Fibroblast of the aortic adventitia (primary cell): ENCODE measurements around the gene ZMIZ1. TPM values are rescaled to one million over a fixed set of nuclear protein-coding genes. Genes with fewer than 3 reads are reported as not detected.

Experiments
- DNase-seq: peaks from one replicate; pipeline ENCODE4 v3.0.0-alpha.2; 2010; ENCODE audit warnings: low read depth
- H3K4me3 ChIP-seq: 2 replicates; pipeline ENCODE4 v1.5.1; 2011; ENCODE audit warnings: low read depth, mild to moderate bottlenecking, control low read depth, low read length, moderate library complexity
- total RNA-seq: library from RNA; depleted of rRNA; stranded (reverse); fragments of >200 nt; gene quantifications from 2 replicates; pipeline ENCODE4 v1.2.3, GENCODE V29; 2012; ENCODE audit warnings: low replicate concordance
- TF ChIP-seq, protein P1 (sequence below): IDR thresholded peaks from 2 replicates; pipeline ENCODE4 v1.5.1; 2011; ENCODE audit warnings: mild to moderate bottlenecking, low read length, control low read depth, inconsistent platforms; ENCODE audit not compliant: insufficient read depth

ZMIZ1 gene
- total RNA-seq, 1 donor = 28.1 TPM

DNA sequence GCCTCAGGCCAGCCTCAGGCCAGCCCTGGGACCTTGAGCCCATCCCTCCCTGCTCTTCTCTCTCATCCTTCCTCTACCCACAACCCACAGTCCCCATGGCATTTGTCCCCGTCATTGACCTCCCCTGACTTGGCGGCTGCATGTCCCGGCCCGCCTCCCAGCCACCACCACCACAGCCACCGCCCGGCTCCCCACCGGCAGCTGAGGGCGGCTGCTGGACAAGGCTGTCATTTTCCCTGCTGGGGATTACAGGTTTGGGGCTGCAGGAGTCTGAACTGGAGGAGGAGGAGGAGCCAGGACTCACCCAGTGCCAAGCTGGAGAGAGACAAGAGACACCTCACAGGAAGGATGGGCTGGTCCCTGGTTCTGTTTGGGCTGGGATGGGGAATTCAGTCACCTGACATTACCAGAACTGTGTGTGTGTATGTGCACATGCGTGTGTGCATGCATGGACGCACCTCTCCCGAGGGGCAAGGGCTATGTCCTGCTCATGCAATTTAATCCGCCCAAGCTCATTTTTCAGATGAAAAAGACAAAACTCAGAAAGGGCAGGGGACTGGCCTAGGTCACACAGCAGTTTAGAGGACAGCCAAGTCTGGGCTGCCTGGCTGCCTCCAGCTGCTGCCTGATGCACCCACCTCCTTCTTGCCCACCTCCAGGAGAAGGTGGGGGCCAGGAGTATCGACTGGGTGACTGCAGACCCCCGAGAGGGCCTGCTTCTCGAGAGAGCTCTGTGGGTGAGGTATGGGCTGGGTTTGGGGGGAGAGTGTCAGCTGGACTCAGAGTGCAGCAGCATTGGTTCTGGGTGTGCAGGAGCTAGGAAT is 113.1 kb downstream of the ZMIZ1 start:
- no peak for DNase-seq
- H3K4me3 ChIP-seq = no peak overlapping the region
- TF ChIP-seq, protein P1, sequence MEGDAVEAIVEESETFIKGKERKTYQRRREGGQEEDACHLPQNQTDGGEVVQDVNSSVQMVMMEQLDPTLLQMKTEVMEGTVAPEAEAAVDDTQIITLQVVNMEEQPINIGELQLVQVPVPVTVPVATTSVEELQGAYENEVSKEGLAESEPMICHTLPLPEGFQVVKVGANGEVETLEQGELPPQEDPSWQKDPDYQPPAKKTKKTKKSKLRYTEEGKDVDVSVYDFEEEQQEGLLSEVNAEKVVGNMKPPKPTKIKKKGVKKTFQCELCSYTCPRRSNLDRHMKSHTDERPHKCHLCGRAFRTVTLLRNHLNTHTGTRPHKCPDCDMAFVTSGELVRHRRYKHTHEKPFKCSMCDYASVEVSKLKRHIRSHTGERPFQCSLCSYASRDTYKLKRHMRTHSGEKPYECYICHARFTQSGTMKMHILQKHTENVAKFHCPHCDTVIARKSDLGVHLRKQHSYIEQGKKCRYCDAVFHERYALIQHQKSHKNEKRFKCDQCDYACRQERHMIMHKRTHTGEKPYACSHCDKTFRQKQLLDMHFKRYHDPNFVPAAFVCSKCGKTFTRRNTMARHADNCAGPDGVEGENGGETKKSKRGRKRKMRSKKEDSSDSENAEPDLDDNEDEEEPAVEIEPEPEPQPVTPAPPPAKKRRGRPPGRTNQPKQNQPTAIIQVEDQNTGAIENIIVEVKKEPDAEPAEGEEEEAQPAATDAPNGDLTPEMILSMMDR = no peak

DNA sequence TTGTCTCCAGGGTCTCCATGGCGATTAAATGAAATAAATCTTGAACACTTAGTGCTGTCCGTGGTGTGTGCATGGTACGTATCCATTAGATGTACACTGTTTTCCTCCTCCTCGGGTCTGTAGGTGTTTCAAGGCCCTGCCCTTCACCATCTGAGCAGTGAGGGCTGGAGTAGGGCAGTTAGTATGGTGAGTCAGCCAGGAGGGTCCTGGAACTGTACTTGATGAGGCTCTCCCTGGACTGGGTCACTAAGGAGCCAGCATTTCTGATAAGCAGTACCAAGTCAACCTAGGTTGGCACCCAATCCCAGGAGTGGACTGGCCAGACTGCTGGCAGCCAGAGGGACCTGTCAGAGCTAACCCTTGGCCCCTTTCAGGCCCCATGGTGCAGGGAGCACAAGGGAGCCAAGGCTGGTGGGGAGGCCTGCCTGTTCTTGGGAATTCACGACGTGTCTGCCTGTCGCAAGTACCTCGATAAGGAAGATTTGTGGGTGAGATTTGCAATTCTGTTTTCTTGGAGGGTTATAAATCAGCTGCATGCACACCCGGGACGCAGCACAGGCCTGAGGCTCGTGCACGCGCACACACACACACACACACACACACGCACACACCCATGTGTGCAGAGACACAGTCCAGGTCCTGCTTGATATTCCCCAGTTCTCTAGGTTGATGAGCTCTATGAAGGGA is 114.2 kb downstream of the ZMIZ1 start:
- TF ChIP-seq, protein P1 = no peak
- H3K4me3 ChIP-seq = no peak overlapping the region
- DNase-seq = peak; percentile 57

DNA sequence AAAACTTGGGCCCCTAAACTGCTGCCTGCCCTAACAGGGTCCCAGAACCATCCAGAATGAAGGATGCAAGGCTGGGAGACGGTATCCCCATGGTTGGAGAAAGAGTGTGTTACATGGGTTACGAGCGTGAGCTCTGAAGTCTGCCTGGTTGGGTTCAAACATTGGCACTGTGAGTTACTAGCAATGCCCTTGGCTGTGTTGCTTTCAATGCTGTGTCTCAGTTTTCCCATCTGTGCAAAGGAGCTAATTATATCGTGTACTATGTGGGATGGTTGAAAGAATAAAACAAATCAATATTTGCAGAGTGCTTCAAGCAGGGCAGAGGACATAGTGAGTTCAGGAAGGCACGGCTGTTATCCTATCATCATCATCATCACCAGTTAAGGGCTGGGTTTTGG is 114.7 kb downstream of the ZMIZ1 start:
- TF ChIP-seq, protein P1 = no peak
- no peak for DNase-seq
- no peak overlapping the region for H3K4me3 ChIP-seq

DNA sequence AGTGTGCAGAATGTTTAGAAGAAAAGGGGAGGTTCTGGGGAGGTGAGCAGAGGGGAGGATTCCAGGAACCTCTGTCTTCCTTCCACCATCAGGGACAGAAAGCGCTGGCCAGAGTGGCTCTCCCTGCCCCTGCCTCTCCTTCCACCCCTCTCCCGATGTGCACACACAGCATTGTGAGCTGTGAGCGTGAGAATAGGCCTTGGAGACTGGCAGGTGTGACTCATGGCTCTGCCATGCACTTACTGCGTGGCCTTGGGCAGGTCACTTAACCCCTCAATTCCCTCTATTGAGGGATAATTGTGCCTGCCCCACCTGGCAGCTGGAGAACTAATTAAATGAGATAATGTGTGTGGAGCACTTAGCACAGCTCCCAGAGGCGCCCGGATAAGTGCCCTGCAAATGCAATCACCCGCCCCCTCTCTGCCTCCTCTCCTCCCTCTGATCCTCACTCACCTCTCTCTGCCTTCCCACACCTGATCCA is 115.4 kb downstream of the ZMIZ1 start:
- TF ChIP-seq, protein P1 = no peak
- DNase-seq = peak; percentile 65
- no peak overlapping the region for H3K4me3 ChIP-seq

DNA sequence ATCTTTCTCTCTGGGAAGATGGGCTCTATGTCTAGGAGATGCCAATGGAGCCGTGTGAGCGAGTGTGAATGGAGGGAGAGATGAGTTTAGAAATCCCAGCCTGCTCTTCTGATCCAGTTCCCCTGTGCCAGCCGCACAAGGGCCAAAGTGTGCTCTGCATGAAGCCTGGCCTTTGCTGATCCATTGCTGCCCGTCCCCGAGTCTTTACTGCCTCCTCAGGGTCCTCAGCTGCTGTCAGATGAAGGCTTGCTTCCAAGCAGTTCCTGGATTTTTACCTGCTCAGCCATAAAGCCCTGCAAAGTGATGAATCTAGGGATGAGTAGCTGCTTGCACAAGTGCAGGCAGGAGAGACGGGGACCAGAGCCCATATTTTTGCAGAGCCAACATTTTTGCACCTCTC is 115.9 kb downstream of the ZMIZ1 start:
- TF ChIP-seq, protein P1 = no peak
- no peak overlapping the region for H3K4me3 ChIP-seq
- no peak for DNase-seq

DNA sequence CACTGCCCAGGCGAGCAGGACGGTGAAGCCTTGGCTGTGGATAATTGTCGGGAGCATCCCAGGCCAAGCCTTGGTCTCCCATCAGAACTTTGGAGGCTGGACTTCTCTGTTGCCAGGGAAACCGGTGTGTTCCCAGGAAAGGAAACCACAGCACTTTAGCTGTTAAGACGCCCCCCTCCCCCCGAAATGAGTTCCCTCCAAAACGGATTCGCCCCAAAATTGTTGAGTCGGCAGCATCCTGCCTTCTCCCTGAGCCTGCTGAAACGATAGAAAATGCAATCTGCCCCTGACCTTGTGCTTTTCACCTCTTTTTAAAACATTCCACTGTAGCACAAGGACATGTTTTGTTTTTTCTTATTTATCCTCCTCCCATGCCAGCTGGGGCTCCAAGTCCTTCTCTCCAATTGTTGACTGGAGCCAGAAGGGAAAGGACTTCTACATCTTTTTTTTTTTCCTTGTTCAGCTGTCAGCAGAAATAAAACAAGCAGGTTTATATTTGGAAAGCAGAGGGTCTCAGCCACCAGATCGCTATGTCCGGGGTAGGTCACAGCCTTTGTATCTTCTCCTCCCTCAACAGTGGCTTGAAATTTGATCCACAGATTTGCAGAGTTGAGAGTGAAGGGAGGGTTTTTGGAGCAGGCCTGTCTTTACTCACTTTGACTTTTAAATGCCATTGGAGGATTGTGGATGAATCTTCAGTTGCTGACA is 116.5 kb downstream of the ZMIZ1 start:
- no peak overlapping the region for H3K4me3 ChIP-seq
- DNase-seq = peak; percentile 34
- TF ChIP-seq, protein P1 = no peak
